Inflammatory macrophage treated with lipopolysaccharide for 1 hour (primary cell): ENCODE measurements around the gene ACMSD.
A peak's percentile ranks its signal among the peaks of the same experiment; 100 is the strongest.
"Not testable (repeated sequence)": the region's sequence is repeated elsewhere in the genome, so short reads cannot be mapped to it uniquely, and the experiment has no call there.

Experiments used
- DNase-seq, 2 donors: peaks; one replicate each; pipeline ENCODE4 v3.0.0-alpha.2; 2020 to 2022

ACMSD gene

GRCh38 chr2:134855709-134856108 lies 17.3 kb downstream of the ACMSD start:
- DNase-seq = no peak

- no peak for DNase-seq
Measured at GRCh38 chr2:134858245-134858644, 19.8 kb downstream of the ACMSD start.

DNA sequence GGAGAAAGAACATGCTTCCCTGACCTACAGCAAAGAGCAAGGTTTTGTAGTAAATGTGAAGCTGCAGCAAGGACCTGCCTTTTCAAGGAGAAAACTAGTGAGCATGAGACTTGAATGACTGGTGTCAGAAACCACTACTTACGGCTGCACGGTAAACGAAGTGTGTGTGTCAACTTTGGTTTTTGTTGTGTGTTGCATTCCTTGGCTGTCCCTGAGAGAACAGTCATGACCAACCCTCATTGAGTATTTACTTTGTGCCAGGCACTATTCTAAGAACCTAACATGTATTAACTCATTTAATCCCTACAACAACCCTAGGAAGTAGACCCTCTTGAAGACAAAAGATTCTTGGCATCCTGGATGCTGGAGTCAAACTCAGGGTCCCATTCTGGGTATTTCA lies 22.8 kb downstream of the ACMSD start:
- DNase-seq = no peak

DNA sequence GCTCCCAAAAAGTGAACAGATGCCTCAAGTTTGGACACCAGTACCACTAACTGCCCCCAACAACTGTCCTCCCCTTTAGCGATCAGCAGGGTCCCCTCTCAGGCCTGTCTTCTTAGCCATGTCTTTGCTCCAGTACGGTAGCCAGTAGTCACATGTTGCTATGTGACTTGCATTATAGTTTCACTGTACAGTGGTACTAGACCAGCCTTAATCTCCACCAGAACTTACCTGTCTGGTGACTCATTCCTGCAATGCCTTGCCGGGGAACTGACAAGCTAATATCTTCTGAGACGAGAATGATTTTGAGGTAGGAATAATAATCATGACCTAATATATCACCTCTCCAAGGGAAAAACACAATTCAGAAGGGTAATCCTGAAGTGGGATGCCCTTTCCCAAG lies 23.7 kb downstream of the ACMSD start:
- DNase-seq = no peak

DNA sequence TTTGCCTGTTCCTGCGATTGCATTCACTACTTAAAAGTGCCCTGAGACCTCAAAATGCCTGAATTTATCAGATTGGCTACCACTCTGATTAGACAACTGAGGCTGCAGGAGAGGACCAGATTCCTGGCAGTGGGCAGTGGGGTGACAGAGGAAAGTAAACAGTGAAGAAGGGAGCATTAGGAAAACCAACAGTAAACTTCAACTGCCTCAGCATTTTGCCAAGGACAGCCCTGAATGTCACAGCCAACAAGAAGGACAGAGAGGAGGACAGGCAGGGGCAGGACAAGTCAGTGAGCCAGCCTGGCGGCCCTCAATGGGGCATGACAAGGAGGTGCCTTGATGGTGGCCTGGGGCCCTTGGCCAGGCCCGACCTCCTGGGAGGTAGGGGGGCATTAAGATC lies 24.3 kb downstream of the ACMSD start:
- no peak for DNase-seq

DNA sequence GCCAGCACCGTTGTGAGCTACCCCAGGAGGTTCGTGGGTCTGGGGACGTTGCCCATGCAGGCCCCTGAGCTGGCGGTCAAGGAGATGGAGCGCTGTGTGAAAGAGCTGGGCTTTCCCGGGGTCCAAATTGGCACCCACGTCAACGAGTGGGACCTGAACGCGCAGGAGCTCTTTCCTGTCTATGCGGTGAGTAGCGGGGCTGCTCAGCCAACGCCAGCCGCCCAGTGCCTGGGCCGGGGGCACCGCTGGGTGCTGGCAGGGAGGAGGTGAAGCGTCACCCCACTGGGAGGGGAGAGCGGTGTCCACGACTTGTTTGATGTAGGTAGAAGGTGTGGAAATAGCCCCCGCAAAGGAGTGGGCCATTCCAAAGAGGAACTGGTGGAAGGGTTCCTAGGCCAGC lies 25.0 kb downstream of the ACMSD start:
- no peak for DNase-seq

GRCh38 chr2:134865067-134865787 lies 26.8 kb downstream of the ACMSD start:
- no peak for DNase-seq

DNA sequence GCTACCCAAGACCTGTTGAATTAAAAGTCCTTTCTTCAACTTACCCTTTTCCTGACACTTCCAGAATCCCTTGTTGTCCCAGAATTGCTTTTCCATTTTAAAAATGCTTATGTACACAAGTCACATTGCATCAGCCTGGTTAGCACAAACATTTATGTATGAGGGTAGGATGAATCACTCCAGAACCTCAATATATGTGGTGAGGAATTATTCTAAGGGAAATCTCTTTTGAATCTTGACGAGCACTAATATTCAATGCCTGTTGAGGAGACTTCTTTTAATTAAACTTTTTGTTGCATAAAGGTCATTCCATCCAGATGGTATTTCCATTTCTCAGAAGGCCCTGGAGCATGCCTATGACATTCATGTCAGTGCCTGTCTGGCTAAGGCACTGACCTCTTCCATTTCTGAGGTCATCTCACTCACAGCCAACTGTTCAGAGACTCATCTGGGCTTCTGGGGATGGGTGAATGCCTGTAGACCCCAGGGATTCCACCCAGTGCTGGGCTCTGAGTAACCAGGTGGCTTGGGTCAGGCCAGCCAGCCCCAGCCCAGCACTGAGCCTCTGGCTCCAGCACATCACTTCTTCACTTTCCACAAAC lies 28.2 kb downstream of the ACMSD start:
- no peak for DNase-seq

DNA sequence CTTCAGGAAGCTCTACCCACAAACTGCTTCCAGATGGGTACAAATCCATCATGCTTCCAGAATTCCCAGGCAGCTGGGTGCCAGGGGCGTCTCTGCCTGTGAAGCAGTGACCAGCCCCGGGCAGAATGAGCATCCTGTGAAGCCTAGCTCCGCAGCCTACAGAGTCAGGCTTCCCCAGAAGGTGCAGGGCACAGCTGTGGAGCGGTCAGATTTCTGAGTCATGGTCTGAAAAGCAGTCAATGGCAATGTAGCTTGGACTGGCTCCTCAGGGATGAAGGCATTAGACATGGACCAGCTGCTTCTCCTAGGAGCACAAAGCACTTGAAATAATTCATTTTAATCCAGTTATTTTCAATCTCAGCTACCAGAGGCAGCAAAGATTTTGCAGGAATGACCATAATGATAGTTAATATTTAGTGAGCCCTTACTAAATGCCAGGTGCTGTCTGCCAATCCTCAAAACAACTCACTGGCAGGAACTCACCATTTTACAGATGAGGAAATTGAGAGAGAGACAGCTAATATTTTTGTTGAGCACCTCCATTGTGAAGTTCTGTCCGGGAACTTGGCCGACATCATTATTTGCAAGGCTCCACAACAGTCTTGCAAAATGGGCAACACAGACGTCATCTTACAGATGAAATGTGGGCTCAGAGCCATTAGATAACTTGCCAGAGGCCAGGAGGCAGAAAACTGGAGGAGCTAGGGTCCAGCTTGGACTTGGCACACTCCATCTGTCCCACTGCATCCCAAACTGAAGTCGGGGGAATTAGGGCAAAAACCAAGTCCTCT lies 31.7 kb downstream of the ACMSD start:
- DNase-seq = no peak

DNA sequence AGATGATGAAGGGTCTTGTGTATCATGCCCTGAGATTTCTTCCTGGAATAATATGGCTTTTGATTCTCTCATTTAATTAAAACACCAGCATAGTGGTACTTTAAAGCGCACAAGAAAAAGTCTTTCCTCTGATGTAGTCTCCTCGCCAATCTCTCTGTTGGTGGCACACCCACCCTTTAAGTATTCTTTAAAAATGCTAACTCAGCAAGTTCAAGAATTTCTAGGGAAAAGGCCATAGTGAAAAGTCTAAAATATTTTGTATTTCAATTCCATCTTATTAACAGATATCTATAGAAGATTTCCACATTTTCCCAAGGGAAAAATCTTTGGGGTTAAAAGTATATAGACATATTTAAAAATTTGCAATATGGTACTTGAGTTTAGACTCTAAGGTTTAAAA lies 34.7 kb downstream of the ACMSD start:
- DNase-seq = no peak

GRCh38 chr2:134875309-134875708 lies 36.9 kb downstream of the ACMSD start:
- no peak for DNase-seq

- no peak for DNase-seq
Measured at GRCh38 chr2:134882773-134883172, 44.4 kb downstream of the ACMSD start.

DNA sequence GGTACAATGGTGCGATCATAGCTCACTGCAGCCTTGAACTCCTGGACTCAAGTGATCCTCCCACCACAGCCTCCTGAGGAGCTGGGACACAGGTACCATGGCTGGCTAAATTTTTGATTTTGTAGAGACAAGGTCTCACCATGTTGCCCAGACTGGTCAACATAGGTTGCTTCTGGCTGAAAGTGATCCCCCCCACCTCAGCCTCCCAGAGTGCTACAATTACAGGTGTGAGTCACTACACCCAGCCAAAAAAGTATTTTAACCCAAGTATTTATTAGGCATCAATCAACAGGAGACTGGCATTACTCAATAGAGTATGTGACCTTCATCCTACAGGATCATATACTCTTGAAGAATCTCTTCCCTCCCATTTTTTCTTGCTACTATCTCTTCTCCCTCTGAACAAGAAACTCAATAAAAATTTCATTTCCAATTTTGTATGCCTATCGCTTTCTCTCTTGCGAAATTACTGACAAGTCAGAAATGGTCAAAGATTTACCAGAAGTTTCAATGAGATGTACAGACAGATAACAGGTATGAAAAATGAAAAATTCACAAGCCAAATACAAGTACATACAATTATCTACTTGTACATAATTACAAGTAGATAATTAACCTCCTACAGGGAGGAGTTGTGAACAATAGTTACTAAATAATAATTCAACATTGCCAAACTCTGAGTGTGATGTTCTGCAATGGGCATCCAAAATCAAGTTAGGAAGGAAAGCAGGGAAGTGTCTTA lies 45.3 kb downstream of the ACMSD start:
- DNase-seq = no peak

DNA sequence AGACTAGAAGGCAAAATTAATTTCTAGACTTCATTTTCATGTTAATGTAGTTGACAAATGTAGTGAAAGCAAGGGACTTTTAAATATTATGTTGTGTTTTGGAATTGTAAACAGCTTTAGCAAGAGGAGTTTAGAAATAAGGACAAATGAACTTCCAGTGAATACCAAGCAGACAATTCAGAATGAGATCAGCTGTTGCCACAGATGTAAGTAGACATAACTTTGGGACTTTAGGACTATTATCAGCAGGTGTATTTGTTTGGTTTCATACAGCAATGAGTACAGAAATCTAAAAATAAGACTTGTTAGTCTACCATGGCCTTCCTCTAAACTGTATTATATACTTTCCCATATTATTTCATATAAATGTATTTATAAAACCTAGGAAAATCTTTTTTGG lies 46.0 kb downstream of the ACMSD start:
- DNase-seq = no peak

DNA sequence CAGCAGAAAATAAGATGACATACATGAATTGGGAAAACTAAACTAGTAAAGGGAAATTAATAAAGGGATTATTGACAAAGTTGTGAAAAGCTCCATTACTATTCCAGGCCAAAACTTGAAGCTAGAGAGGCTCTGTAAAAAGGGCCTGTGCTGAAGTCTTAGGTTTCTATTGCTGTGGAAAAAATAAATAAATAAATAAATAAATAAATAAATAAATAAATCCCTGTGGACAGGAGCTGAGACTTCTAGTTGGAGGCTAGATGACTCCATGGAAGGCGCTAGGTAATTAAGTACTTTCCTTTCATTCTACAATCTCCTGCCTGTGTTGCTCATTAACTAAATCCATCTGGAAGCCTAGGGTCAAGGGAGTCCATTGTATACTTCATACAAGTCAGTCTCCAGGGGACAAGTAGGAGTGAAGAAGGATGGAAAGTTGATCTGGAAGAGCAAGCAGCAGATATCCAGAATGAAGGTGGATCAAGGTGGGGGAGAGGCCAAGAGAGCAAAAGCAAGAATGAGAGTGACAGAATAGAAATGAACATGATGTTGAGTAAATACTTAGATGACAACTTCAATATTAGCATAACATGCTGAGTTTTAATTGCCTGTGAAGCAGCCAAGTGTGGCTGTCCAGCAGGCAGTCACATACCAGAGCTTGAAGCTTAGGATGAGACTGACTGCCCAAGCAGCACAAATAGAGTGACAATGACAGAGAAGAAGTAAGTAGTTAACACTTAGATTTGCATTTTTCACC lies 54.0 kb downstream of the ACMSD start:
- no peak for DNase-seq

DNA sequence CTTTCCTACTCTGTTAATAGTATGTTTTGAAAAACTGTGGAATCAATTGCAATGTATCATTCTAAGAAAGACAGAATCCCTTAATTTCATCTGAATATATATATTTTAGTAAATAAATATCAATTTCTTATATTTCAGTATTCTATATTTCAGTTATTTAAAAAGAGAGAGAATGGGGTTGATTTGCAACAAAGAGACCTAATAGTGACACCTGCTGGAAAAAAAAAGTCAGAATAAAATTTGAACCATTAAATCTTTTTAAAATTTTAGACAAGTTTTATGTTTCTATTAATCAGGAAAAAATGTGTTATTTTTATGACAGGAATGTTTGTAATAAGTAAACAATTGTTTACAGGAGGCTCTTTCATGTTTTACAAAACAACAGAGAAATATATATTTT lies 59.5 kb downstream of the ACMSD start:
- DNase-seq = peak in 1 of 2 donors; percentile 54

DNA sequence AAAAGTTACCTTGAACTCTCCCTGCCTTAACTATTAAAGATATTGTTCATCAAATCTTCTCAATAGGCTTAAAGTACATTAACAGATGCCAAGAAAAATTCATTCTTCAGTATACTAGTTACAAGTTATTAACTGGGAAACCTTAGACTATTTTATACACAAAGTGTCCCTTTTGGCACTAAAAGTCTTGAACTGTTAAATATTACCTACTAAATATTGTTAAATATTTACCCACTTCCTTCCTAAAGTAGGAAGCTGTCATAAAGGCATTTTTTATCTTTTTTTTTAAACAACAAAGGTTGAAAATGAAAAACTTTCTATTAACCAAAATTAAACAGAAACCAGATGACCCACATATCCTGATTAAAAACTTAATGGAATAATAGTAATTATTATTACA lies 60.8 kb downstream of the ACMSD start:
- DNase-seq = no peak

- no peak for DNase-seq
Measured at GRCh38 chr2:134900151-134900550, 61.7 kb downstream of the ACMSD start.

DNA sequence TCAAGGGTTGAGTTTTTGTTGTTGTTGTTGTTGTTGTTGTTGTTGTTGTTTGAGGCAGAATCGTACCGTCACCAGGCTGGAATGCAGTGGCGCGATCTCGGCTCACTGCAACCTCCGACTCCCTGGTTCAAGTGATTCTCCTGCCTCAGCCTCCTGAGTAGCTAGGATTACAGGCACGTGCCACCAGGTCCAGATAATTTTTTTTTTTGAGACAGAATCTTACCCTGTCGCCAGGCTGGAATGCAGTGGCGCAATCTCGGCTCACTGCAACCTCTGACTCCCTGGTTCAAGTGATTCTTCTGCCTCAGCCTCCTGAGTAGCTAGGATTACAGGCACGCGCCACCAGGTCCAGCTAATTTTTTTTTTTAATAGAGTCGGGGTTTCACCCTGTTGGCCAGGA lies 65.3 kb downstream of the ACMSD start:
- not testable (repeated sequence) for DNase-seq

DNA sequence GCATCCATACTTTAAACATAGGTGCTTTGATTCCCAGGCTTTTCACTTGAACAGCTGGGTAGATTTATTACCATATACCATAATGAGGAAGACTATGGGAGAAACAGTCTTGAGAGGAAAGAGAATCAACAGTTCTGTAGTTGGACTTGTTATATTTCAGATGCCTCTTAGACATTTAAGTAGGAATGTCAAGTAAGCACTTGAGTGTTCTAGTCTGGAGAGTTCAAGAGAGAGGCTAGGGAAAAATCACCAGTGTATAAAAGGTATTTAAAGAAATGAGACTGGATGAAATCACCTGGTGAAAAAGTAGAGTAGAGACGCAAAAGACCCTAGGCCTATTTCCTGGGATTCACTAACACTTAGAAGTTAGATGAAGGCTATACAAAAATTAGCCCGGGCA lies 66.8 kb downstream of the ACMSD start:
- DNase-seq = no peak

DNA sequence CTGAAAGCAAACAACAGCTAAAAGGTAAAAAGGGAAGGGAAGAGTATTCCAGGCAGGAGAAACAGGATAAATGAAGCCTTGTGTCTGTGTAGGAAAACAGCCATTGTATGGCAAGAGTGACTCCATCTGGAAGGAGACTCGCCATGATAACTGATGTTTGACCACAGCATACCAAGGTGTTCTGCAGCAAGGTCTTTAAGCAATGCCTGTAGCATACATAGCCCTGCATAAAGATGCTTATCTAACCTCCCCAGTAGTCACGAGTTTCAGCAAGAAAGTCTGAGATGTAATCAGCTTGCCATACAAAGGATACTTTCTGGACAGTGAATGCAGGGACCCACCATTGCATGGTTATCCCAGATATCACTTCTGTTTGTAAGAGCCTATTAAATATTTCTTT lies 68.3 kb downstream of the ACMSD start:
- no peak for DNase-seq

DNA sequence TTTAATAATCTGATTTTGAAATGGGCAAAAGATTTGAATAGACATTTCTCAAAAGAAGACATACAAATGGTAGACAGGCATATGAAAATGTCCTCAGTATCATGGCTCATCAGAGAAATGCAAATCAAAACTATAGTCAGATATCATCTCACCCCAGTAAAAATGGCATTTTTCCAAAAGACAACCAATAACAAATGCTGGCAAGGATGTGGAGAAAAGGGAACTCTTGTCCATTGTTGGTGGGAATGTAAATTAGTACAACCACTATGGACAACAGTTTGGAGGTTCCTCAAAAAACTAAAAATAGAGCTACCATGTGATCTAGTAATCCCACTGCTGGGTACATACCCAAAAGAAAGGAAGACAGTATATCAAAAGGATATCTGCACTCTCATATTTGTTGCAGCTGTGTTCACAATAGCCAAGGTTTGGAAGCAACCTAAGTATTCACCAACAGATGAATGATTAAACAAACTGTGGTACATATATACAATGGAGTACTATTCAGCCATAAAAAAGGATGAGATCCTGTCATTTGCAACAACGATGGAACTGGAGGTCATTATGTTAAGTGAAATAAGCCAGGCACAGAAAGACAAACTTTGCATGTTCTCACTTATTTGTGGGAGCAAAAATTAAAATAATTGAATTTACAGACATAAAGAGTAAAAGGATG lies 69.2 kb downstream of the ACMSD start:
- not testable (repeated sequence) for DNase-seq
